A549 (cell line): ENCODE measurements around the gene TRMT1.

Source experiments
- CTCF ChIP-seq: fragments of >200 bp; sonication (Bioruptor Twin); formaldehyde crosslinking; IDR thresholded peaks from 3 replicates; pipeline ENCODE4 v1.5.1; 2016
- EP300 ChIP-seq, 2 experiments: fragments of >200 bp; sonication (Bioruptor Twin); formaldehyde crosslinking; IDR thresholded peaks; 2 replicates in 1 of 2; 3 replicates in 1 of 2; pipeline ENCODE4 v1.6.1; 2016 to 2017
- MAX ChIP-seq: IDR thresholded peaks from 2 replicates; pipeline ENCODE4 v1.6.1; 2012
- POLR2A ChIP-seq: IDR thresholded peaks from 2 replicates; pipeline ENCODE4 v1.6.1; 2012; ENCODE audit warnings: mild to moderate bottlenecking, low read length
- POLR2AphosphoS2 ChIP-seq: conservative IDR thresholded peaks from 2 replicates; pipeline ENCODE4 v1.6.1; 2012; ENCODE audit warnings: low read length, improper control_type of control experiment, inconsistent platforms
- SMC3 ChIP-seq: fragments of >200 bp; sonication (Bioruptor Twin); formaldehyde crosslinking; IDR thresholded peaks from 3 replicates; pipeline ENCODE4 v1.6.1; 2018; ENCODE audit warnings: inconsistent platforms

- TF ChIP-seq POLR2AphosphoS2: no peak
- TF ChIP-seq SMC3: no peak
- TF ChIP-seq MAX: no peak
- TF ChIP-seq POLR2A: no peak
- TF ChIP-seq EP300 (IDR thresholded peaks at IDR 0.05): no peak
- no peak for TF ChIP-seq CTCF
These were observed 48.3 kb downstream of the TRMT1 start for GRCh38 chr19:13068085-13068846.
